ENCODE measurements around the gene MTHFR.
A peak's percentile ranks its signal among the peaks of the same experiment; 100 is the strongest.
"Not testable (repeated sequence)": the region's sequence is repeated elsewhere in the genome, so short reads cannot be mapped to it uniquely, and the experiment has no call there.

Gene MTHFR

GRCh38 chr1:11831945-11832725, 26.4 kb upstream of the MTHFR start:
- peak; percentile 73 to 94 for DNase-seq

- no peak for DNase-seq
These were observed 22.7 kb upstream of the MTHFR start for GRCh38 chr1:11828511-11828910.

- no peak for DNase-seq
These were observed 21.2 kb upstream of the MTHFR start for GRCh38 chr1:11826946-11827345.

DNA sequence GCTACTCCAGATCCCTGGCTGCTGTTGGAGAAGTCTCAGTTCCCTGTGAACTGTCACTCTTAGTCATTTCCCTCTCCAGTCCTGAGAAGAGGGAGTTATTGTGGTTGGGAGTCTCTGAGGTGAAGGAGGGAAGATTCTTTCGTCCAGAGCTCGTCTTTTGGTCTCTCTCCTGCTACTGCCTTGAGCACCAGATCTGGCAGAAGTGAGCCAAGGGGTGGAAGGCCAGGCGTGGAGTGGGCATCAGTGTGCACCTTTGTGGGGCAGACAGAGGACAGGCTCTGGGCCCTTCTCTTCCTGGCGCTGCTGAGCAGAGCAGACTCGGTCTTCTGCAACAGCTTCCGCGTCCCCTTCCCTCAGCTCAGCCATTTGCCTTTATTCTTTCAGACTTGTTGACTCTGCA, 19.4 kb upstream of the MTHFR start:
- DNase-seq, result no peak

DNA sequence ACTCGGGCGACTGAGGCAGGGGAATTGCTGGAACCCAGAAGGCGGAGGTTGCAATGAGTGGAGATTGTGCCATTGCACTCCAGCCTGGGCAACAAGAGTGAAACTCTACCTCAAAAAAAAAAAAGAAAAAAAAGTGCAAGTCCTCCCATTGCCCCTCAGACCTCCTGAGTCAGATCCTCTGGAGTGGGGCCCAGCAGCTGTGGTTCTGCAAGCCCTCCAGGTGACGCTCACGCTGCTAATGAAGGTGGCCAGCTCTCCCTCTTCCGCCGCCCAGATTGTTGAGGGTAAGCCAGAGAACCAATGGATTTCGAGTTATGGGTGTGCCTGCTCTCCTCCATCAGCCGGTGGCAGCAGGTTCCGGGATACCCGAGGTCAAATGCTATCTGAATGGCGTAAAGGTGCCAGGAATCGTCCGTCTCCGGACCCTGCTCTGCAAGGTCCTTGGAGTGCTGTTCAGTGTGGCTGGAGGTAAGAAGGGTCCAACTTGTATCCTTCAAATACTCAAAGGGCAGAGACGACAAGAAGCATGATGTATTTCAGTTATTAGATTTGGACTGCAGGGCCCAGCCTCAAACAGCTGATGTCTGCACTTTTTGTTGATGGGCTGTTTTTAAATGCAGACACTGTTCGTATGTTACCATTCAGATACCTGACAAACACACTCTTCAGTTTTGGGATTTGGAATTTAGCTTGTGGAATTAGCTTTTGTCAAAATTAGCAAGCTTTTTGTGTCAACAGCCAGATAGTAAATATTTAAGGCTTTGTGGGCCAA, 17.8 kb upstream of the MTHFR start:
- DNase-seq, result no peak

DNA sequence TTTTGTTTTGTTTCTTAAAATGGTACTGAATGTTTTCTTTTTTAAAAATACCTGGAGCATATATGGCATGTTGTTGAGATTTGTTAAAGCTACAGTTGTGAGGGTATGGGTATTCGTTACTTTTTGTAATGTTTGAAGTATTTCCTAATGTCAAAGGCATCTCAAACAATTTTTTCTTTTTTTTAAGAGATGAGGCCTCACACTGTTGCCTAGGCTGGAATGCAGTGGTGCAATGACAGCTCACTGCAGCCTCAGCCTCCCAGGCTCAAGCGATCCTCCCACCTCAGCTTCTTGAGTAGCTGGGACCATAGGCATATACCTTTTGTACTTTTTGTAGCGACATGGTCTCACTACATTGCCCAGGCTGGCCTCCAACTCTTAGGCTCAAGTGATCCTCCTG, 16.3 kb upstream of the MTHFR start:
- DNase-seq, result no peak

GRCh38 chr1:11817192-11817591, 11.4 kb upstream of the MTHFR start:
- DNase-seq, result no peak

DNA sequence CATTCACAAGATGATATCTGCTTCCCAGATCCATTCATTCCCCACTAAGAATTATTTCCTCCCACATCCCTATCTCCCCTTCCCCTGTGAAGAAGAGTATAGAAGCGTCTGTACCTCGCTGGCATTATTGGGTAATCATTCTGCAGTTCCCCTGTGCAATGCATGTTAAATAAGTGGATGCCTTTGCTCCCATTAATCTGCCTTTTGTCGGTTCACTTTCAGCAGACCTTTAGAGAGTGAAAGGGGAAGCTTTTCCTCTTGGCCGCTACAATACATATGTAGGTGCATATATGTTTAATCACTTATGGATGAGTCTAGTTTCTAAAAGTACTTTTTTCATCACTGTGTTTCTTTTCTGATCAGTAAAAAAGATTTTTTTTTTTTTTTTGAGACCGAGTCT, 7.3 kb upstream of the MTHFR start:
- no peak for DNase-seq

- DNase-seq, result no peak
These were observed 1.4 kb upstream of the MTHFR start for GRCh38 chr1:11807133-11807532.

DNA sequence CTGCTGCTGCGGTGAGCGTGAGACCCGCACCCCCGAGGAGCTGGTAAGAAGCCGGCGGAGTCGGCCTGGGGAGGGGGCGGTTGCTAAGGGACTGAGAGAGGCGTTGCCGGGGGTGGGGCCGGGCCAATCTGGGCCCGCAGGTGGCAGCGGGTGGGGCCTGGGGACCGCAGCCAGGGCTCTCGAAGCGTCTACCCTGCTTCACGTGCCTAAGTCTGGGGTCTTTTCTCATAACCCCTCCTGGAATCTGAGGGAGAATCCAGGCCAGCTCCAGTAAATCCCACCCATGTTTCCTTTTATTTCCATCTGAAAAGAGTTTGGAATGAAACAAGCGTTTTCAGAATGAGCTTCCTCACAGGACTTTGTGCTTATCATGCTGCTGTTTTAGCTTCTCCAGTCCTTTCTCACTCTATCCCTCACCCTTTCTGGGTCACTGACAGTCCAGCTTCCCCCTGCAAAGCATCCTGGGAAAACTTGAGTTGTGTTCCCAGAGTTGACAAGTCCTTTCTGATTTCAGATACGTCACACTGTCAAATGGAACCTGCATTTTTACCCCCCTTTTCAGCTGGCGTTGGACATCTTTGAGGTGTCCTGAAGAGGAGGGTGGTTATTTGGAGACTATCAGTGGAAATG, 658 bp upstream of the MTHFR start:
- peak; percentile 78 to 81 for DNase-seq

GRCh38 chr1:11804666-11805421, 920 bp downstream of the MTHFR start:
- peak; percentile 55 to 85 for DNase-seq

DNA sequence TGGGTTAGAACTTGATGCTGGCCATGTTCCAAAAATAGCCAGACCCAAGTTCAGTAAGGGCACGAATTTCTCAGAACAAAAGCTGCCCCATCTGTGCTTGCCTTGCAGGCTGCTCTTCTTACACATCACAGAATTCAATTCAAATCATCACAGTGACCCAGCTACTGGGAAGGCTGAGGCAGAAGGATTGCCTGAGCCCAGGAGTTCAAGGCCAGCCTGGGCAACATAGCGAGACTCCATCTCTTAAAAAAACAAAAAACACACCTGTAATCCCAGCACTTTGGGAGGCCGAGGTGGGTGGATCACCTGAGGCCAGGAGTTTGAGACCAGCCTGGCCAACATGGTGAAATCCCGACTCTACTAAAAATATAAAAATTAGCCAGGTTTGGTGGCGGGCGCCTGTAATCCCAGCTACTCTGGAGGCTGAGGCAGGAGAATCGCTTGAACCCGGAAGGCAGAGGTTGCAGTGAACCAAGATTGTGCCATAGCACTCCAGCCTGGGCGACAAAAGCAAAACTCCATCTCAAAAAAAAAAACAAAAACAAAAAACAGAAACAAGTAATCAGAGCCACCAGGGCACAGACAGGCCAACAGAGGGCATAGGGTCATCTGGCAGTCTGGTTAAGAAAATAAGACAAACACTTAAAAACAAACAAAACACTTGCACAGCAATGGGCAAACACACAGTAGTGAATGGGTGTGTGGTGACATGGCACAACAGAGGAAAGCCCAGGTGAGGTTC, 1.7 kb downstream of the MTHFR start:
- not testable (repeated sequence) for DNase-seq

DNA sequence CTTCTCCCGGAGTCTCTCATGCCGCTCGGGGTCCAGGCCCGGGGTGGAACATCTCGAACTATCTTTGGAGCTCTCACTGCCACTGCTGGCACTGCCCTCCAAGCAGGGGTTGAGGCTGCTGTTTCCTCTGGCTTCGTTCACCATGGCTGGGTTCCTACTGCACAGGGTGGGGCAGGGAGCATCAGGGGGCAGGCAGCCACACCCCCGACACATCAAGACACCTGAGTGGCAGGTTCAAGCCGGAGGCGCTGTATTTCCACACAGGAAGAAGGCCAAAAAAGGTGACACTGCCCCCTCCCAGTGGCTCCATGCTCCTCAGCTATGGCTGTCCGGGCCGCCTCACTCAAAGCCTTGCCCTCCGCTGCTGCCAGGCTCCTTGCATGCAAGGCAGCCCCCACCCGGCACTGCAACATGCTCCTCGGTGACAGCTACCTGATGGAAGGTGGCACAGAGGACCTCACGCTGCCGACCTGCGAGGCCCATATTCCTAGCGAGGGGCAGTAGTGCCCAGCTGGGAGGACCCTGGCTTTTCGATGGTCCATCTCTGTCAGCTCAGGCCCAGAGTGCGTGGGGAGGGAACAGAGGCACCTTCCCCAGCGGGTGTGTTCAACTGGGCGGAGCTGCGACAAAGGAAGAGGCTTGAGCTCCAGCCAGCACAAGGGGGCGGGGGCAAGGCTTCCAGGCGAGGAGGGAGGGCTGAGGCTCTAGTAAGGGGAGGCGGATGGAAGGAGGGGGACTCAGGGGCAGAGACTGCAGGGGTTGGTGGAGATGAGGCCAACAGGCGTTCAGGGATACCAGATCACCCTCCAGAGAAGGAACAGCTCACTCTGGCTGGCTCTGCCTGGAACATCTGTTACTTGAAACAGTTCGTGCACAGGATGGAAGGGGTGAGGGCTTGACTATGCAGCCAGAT, 2.5 kb downstream of the MTHFR start:
- peak; percentile 58 to 64 for DNase-seq

GRCh38 chr1:11802616-11802972, 3.2 kb downstream of the MTHFR start:
- DNase-seq, result no peak

GRCh38 chr1:11800756-11801433, 4.9 kb downstream of the MTHFR start:
- DNase-seq, result no peak

GRCh38 chr1:11800391-11800755, 5.4 kb downstream of the MTHFR start:
- no peak for DNase-seq

DNA sequence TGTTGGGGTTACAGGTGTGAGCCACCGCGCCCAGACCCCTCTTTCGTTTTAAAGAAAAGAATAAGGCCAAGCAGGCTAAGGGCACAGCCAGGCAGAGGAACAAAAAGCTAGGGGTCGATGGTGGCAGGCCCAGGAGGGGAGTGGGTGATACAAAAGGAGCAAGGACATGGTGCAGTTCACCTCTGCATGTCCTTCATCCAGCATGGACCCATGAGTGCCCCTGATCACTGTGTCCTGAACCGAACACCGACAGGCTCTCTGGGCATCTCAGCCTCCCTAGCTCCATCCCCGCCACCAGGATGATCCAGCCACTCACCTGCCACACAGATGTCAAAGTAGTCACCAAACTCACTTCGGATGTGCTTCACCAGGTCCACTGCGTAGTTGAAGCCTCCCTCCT, 5.9 kb downstream of the MTHFR start:
- DNase-seq, result no peak

GRCh38 chr1:11799099-11799498, 6.7 kb downstream of the MTHFR start:
- no peak for DNase-seq

DNA sequence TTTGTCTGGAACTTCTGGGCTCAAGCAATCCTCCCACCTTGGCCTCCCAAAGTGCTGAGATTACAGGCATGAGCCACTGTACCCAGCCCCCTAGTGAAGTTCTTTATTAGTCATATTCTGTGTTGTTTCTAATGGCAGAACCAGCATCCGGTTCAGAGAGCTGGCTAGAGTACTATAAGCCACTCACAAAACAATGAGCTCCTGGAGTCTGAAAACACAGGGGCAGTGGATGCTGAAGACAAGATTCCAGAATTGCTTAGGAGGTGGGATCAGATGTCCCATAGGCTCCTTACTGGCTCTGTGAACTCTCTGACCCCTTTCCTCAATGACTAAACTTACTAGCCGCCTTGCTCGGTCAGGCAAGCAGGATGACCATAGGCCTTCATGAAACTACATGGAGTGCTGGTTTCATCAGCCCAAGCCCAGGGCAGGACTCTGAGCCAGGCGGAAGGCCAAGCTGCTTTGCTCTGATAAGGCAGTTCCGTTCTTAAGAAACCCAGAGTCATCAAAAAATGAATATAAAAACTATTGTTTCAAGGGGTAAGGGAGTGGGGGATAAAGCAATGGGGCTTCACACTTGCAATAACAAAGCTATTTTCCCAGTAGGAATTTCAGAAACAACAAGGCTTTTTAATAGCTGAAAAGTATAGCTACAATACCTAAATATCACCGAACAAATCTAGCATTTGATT, 8.1 kb downstream of the MTHFR start:
- DNase-seq, result no peak

Data from NCI-H2081 (cell line).